DOHH2 (cell line): ENCODE measurements around the gene DOK7.

Source experiments
- H3F3A ChIP-seq: fragments of 200-600 bp; sonication (generic), shearing (Covaris generic); 2 replicates; pipeline ENCODE4 v1.6.0; 2016; ENCODE audit warnings: antibody characterized with exemption, mild to moderate bottlenecking; ENCODE audit not compliant: control insufficient read depth, insufficient read depth
- H3K27ac ChIP-seq: fragments of 200-600 bp; sonication (generic); 2 replicates; pipeline ENCODE4 v1.5.1; 2014; ENCODE audit warnings: low read depth, mild to moderate bottlenecking, low read length, moderate library complexity
- H3K27me3 ChIP-seq: fragments of 200-600 bp; sonication (generic); 2 replicates; pipeline ENCODE4 v1.6.1; 2014; ENCODE audit warnings: mild to moderate bottlenecking, low read length, mixed read lengths; ENCODE audit not compliant: control insufficient read depth
- H3K36me3 ChIP-seq: fragments of 200-600 bp; sonication (generic); 2 replicates; pipeline ENCODE4 v1.6.1; 2014; ENCODE audit warnings: mild to moderate bottlenecking, low read length, moderate library complexity, mixed read lengths; ENCODE audit not compliant: control insufficient read depth
- H3K4me1 ChIP-seq: fragments of 200-600 bp; sonication (generic); 2 replicates; pipeline ENCODE4 v1.6.1; 2014; ENCODE audit warnings: mild to moderate bottlenecking, low read length, mixed read lengths; ENCODE audit not compliant: control insufficient read depth
- H3K4me2 ChIP-seq: fragments of 200-600 bp; sonication (generic); 2 replicates; pipeline ENCODE4 v1.6.0; 2014; ENCODE audit warnings: mild to moderate bottlenecking, low read length, moderate library complexity
- H3K4me3 ChIP-seq: fragments of 200-600 bp; sonication (generic); 2 replicates; pipeline ENCODE4 v1.5.1; 2014; ENCODE audit warnings: mild to moderate bottlenecking, low read length, mixed read lengths
- H3K79me2 ChIP-seq: fragments of 200-600 bp; sonication (generic); 2 replicates; pipeline ENCODE4 v1.6.1; 2014; ENCODE audit warnings: mild to moderate bottlenecking, low read length, mixed read lengths; ENCODE audit not compliant: control insufficient read depth
- H3K9me2 ChIP-seq: fragments of 200-600 bp; sonication (generic); replicated peaks from 2 replicates; pipeline ENCODE4 v1.6.1; 2014; ENCODE audit warnings: mild to moderate bottlenecking, low read length, mixed read lengths; ENCODE audit not compliant: control insufficient read depth
- H3K9me3 ChIP-seq: fragments of 200-600 bp; sonication (generic); 2 replicates; pipeline ENCODE4 v1.6.1; 2014; ENCODE audit warnings: antibody characterized with exemption, low read length, mixed read lengths; ENCODE audit not compliant: control insufficient read depth, insufficient read depth
- H4K20me1 ChIP-seq: fragments of 200-600 bp; sonication (generic); 2 replicates; pipeline ENCODE4 v1.6.0; 2014; ENCODE audit warnings: low read depth, mild to moderate bottlenecking, antibody characterized with exemption, low read length, moderate library complexity; ENCODE audit not compliant: control insufficient read depth, insufficient read depth
- EZH2phosphoT487 ChIP-seq: fragments of 200-600 bp; sonication (generic); IDR thresholded peaks from 2 replicates; pipeline ENCODE4 v1.6.1; 2017; ENCODE audit warnings: borderline replicate concordance, mild to moderate bottlenecking, antibody characterized with exemption, low read length, moderate library complexity, mixed read lengths
- TF ChIP-seq, protein P1 (sequence below): fragments of 200-600 bp; sonication (generic); IDR thresholded peaks from one replicate; pipeline ENCODE4 v1.5.1; 2014; ENCODE audit warnings: antibody characterized with exemption, mild to moderate bottlenecking, low read depth, low read length; ENCODE audit not compliant: poor library complexity, severe bottlenecking

The DOK7 gene

GRCh38 chr4:3472411-3473141 lies 9.5 kb downstream of the DOK7 start:
- TF ChIP-seq EZH2phosphoT487 = no peak
- TF ChIP-seq, protein P1, sequence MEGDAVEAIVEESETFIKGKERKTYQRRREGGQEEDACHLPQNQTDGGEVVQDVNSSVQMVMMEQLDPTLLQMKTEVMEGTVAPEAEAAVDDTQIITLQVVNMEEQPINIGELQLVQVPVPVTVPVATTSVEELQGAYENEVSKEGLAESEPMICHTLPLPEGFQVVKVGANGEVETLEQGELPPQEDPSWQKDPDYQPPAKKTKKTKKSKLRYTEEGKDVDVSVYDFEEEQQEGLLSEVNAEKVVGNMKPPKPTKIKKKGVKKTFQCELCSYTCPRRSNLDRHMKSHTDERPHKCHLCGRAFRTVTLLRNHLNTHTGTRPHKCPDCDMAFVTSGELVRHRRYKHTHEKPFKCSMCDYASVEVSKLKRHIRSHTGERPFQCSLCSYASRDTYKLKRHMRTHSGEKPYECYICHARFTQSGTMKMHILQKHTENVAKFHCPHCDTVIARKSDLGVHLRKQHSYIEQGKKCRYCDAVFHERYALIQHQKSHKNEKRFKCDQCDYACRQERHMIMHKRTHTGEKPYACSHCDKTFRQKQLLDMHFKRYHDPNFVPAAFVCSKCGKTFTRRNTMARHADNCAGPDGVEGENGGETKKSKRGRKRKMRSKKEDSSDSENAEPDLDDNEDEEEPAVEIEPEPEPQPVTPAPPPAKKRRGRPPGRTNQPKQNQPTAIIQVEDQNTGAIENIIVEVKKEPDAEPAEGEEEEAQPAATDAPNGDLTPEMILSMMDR = no peak
- Histone ChIP-seq H4K20me1 (no peaks in the 10 kb centered on the region), H3K79me2 (no peaks in the 10 kb centered on the region), H3K9me2 (no peaks in the 10 kb centered on the region), H3K4me1 (no peaks in the 10 kb centered on the region), H3K9me3 (peaks cover 11% of the 10 kb centered on the region; the same call in 1 of the 2 replicates), H3K4me2 (no peak overlapping the region), H3F3A (no peaks in the 10 kb centered on the region), H3K27me3 (no peaks in the 10 kb centered on the region), H3K36me3 (no peaks in the 10 kb centered on the region), H3K27ac (no peak overlapping the region), H3K4me3 (no peak overlapping the region)

- Histone ChIP-seq H3K79me2 (no peaks in the 10 kb centered on the region), H3F3A (no peaks in the 10 kb centered on the region), H3K4me2 (no peak overlapping the region), H3K9me3 (peaks cover 7% of the 10 kb centered on the region; the same call in 1 of the 2 replicates), H3K4me3 (no peak overlapping the region), H3K9me2 (no peaks in the 10 kb centered on the region), H3K27ac (no peak overlapping the region), H3K4me1 (no peaks in the 10 kb centered on the region), H4K20me1 (no peaks in the 10 kb centered on the region), H3K36me3 (no peaks in the 10 kb centered on the region), H3K27me3 (no peaks in the 10 kb centered on the region)
- no peak for TF ChIP-seq EZH2phosphoT487
- TF ChIP-seq, protein P1 = no peak
Observed at GRCh38 chr4:3473181-3473950, 10.3 kb downstream of the DOK7 start.

- Histone ChIP-seq H3F3A (no peaks in the 10 kb centered on the region), H3K27ac (no peak overlapping the region), H3K4me1 (no peaks in the 10 kb centered on the region), H3K4me2 (no peak overlapping the region), H3K9me3 (no peaks in the 10 kb centered on the region), H3K9me2 (no peaks in the 10 kb centered on the region), H3K36me3 (no peaks in the 10 kb centered on the region), H3K27me3 (no peaks in the 10 kb centered on the region), H3K79me2 (no peaks in the 10 kb centered on the region), H4K20me1 (no peaks in the 10 kb centered on the region), H3K4me3 (no peak overlapping the region)
- no peak for TF ChIP-seq EZH2phosphoT487
- TF ChIP-seq, protein P1 = no peak
Observed at GRCh38 chr4:3473996-3474765, 11.1 kb downstream of the DOK7 start.
